Stimulated activated CD4-positive, alpha-beta T cell treated with anti-CD3 and anti-CD28 coated beads, TNF-alpha, amount 100 ng/mL, for 4 hours (primary cell): ENCODE measurements around the gene CCDC138.

Source experiments
- DNase-seq, 3 experiments: peaks; one replicate each; pipeline ENCODE4 v3.0.0-alpha.2; 2020; ENCODE audit warnings: low read depth in 3 of 3

CCDC138 gene

GRCh38 chr2:108918156-108918874, 131.7 kb downstream of the CCDC138 start:
- DNase-seq: no peak

GRCh38 chr2:108918941-108919341, 132.4 kb downstream of the CCDC138 start:
- DNase-seq: no peak

- no peak for DNase-seq
Observed at GRCh38 chr2:108919571-108920373, 133.2 kb downstream of the CCDC138 start.

- DNase-seq: no peak
Observed at GRCh38 chr2:108920686-108921085, 134.1 kb downstream of the CCDC138 start.

- no peak for DNase-seq
Observed at GRCh38 chr2:108921096-108922030, 134.8 kb downstream of the CCDC138 start.

GRCh38 chr2:108922141-108922915, 135.8 kb downstream of the CCDC138 start:
- no peak for DNase-seq

GRCh38 chr2:108923019-108923700, 136.6 kb downstream of the CCDC138 start:
- DNase-seq: no peak

GRCh38 chr2:108923736-108924579, 137.4 kb downstream of the CCDC138 start:
- DNase-seq: no peak

- no peak for DNase-seq
Observed at GRCh38 chr2:108924580-108925251, 138.1 kb downstream of the CCDC138 start.

- no peak for DNase-seq
Observed at GRCh38 chr2:108925286-108925685, 138.7 kb downstream of the CCDC138 start.

- no peak for DNase-seq
Observed at GRCh38 chr2:108925735-108926134, 139.2 kb downstream of the CCDC138 start.
